Medulla oblongata (tissue), 1 donor: ENCODE measurements around the gene PCK1.

Experiments used
- DNase-seq: peaks from one replicate; pipeline ENCODE4 v3.0.0-alpha.2; 2015; ENCODE audit errors: extremely low spot score

PCK1 gene

GRCh38 chr20:57559658-57560553 lies 1.0 kb upstream of the PCK1 start:
- DNase-seq: no peak

- no peak for DNase-seq
These were observed 708 bp downstream of the PCK1 start for GRCh38 chr20:57561356-57562279.

GRCh38 chr20:57562541-57563465 lies 1.9 kb downstream of the PCK1 start:
- no peak for DNase-seq

DNA sequence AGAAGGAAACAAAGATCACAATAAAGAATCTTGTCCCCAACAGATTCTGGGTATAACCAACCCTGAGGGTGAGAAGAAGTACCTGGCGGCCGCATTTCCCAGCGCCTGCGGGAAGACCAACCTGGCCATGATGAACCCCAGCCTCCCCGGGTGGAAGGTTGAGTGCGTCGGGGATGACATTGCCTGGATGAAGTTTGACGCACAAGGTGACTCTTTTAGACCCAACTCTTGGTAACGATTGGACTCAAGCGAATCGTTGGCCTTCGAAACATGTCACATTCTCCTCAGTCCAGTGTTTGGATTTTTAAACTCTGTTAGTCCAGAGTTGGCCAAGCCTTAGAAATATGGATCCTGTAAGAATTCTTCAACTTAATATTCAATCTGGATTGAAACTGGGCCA lies 2.6 kb downstream of the PCK1 start:
- no peak for DNase-seq

DNA sequence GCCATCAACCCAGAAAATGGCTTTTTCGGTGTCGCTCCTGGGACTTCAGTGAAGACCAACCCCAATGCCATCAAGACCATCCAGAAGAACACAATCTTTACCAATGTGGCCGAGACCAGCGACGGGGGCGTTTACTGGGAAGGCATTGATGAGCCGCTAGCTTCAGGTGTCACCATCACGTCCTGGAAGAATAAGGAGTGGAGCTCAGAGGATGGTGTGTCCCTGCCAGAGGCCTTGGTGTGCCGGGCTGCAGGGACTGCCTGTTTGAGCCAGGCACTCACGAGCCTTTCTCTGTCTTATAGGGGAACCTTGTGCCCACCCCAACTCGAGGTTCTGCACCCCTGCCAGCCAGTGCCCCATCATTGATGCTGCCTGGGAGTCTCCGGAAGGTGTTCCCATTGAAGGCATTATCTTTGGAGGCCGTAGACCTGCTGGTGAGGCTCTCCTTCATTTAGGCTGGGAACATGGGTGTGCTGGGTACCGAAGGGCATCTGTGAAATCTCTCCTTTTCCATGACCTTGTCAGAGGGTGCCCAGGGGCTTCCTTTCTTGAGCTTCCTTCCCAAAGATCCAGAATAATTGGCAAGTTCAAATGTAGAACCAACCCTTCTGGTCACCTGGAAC lies 3.4 kb downstream of the PCK1 start:
- no peak for DNase-seq

DNA sequence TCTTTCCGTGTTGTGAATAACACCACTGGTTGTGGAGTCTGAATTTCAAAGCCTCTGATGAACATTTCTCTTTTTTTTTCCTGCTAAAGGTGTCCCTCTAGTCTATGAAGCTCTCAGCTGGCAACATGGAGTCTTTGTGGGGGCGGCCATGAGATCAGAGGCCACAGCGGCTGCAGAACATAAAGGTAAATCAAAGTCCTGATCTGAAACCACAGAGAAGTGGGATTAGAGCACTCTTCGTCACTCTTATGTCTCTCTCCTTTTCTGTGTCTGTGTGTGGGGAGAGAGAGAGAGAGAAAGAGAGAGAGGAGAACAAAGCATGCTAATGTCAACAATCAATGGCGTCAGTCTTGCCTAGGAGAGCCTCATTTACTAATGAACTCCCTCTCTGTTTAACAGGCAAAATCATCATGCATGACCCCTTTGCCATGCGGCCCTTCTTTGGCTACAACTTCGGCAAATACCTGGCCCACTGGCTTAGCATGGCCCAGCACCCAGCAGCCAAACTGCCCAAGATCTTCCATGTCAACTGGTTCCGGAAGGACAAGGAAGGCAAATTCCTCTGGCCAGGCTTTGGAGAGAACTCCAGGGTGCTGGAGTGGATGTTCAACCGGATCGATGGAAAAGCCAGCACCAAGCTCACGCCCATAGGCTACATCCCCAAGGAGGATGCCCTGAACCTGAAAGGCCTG lies 4.2 kb downstream of the PCK1 start:
- no peak for DNase-seq

- no peak for DNase-seq
These were observed 5.5 kb downstream of the PCK1 start for GRCh38 chr20:57566399-57566798.

DNA sequence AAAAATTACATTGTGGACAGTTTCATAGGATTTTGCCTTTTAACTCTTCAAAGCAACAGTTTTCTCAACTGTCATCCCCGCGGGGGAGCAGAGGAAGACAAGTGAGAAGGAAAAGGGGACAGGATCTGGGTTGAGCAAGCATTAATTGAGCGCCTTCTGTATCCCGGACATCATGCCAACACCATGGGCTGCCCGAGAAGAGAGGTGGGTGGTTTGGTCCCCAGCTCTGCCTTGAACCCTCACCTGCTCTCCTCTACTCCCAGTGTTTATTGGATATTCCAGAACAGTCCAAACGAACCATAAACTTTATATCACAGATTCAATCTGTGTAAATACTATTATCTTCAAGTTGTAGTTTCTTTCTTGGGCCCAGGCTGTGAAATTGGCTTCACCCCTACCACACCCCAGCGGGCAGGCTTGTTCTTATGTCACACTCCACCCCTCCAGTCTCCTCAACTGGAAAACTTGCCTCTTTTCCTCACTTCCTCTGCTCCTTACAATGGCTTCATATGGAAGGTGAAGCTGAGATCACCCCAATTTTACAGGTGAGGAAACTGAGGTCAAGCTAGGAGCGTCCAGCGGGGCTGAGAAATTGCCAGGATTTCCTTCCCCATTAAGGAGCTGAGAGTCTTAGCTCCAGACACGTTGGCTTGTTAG lies 6.0 kb downstream of the PCK1 start:
- no peak for DNase-seq

GRCh38 chr20:57567471-57568079 lies 6.7 kb downstream of the PCK1 start:
- no peak for DNase-seq

DNA sequence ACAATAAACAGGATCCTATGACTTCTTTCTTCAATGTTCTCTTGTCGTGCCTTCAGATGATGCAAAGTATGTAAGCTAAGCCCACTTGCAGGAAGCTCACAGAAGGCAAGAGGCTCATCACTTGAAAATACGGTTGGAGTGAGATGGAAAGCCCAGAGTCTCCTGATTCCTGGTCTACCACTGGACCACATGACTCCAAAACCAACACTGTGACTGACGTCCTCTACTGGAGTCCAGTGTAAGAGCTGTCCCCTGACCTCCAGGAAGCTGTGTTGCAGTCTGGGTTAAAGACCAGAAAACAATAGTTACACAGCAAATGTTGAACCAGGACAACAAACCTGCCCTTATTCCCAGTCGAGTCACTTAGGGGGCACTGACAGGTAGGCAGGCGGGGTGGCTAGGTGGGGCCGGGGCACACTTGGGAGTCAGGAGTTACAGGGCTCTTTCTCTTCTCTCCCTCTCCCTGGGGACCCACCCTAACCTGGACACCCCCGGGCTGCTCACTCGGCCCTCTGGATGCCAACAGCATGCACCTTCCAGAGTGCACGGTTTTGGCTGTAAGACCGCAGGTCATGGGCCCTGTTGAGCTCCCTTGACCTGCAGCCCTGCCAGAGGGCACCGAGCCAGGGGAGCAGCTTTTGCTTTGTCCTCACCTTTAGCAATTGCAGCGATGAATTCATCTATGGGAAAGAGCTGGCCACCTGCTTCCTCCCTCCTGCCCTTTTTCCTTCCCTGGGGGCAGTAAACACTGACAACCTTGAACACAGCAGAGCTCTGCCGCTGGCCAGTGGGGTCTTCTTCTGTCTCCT lies 7.4 kb downstream of the PCK1 start:
- DNase-seq: no peak

- DNase-seq: no peak
These were observed 8.1 kb downstream of the PCK1 start for GRCh38 chr20:57568960-57569359.

DNA sequence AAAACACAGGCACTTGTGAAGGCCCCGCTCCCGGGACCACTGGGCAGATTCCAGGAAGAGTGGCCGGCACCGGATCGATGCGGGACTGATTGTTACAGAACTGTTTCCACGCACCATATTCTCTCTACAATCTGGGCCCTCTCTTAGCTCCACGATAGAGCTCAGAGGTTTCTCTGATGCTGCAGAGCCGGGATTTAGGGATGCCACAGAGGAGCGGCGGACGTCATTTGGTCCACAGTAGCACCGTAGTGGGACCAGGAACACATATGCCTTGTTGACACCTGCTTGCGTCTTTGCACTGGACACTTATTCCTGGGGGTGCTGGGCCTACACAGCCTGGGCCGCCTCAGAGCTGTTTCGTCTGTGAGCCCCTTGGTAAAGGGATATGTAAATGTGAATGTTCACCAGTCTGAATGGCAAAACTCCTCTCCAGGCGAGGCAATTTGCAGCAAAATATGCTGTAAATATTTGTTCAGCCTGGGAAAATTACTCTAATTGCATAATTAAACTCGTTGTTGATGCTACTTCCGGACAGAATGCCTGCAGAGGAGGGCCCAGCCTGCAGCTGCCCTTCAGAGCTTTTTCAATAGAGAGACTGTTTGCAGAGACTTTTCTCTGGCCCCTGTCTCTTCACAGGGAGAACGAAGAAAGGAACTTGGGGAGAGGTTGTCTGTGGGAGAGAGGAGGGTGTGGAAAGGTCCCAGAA lies 9.4 kb downstream of the PCK1 start:
- no peak for DNase-seq

- no peak for DNase-seq
These were observed 10.0 kb downstream of the PCK1 start for GRCh38 chr20:57570920-57571319.

GRCh38 chr20:57571782-57572416 lies 11.0 kb downstream of the PCK1 start:
- DNase-seq: no peak

DNA sequence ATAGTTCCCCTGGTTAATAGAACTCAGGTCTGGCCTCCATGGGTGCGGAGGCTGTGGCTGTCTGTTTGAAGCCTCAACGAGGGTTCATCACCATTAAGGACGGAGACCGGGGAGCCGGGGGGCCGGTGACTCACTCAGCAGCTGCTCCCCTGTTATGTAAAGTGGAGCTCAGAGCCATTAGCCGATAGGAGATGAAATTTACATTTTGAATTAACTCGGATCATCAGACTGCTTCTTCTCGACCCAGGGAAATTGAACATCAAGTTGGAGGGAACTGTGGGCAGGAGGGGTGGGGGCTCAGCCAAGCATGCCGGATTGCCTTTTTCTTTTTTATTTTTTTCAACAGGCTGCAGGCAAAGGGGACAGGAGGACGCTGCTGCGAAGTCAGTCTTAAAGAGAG lies 12.3 kb downstream of the PCK1 start:
- DNase-seq: no peak

DNA sequence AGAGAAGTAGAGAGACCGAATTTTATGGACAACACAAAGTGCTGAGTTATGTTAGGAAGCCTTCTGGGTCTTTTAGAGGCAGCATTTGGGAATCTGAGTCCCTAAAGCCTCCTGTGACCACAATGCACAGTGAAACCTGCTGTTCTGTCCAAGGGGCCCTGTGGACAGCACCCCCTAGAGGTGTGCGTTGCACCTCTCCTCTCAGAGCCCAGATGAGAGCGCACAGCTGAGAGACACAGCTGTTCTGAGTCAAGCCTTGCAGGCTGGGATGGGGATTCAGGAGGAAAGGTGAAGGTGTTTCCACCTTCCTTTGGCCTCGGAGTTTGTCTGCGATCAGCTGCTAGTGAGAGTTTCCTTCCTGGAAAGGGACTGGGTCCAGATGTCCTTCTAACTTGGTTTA lies 13.0 kb downstream of the PCK1 start:
- no peak for DNase-seq

GRCh38 chr20:57574954-57575353 lies 14.0 kb downstream of the PCK1 start:
- DNase-seq: no peak

GRCh38 chr20:57576002-57576401 lies 15.1 kb downstream of the PCK1 start:
- DNase-seq: no peak
